ENCODE measurements around the gene AMPD3.

The AMPD3 gene

DNA sequence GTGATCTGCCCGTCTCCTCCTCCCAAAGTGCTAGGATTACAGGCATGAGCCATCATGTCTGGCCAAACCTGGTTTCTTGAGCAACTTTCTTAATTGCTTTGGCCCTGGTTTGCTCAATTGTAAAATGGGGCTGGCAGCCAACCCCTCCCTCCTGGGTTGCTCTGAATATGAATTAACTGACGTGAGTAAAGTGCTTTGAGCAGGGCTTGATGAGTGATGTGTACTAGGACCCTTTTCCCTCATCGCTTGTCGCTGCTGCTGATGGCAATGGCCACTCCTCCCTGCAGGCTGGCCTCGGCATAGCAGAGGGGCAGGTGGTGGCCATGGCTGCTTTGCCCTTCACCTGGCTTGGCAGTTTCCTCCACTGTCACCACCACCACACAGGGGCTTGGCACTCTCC, 44.4 kb downstream of the AMPD3 start:
- Histone ChIP-seq H3K4me3 (no peak overlapping the region), H3K27ac (no peak overlapping the region)
- TF ChIP-seq, protein P1, sequence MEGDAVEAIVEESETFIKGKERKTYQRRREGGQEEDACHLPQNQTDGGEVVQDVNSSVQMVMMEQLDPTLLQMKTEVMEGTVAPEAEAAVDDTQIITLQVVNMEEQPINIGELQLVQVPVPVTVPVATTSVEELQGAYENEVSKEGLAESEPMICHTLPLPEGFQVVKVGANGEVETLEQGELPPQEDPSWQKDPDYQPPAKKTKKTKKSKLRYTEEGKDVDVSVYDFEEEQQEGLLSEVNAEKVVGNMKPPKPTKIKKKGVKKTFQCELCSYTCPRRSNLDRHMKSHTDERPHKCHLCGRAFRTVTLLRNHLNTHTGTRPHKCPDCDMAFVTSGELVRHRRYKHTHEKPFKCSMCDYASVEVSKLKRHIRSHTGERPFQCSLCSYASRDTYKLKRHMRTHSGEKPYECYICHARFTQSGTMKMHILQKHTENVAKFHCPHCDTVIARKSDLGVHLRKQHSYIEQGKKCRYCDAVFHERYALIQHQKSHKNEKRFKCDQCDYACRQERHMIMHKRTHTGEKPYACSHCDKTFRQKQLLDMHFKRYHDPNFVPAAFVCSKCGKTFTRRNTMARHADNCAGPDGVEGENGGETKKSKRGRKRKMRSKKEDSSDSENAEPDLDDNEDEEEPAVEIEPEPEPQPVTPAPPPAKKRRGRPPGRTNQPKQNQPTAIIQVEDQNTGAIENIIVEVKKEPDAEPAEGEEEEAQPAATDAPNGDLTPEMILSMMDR (IDR thresholded peaks at IDR 0.05): no peak
- DNase-seq (ENCODE audit: low spot score): no peak

DNA sequence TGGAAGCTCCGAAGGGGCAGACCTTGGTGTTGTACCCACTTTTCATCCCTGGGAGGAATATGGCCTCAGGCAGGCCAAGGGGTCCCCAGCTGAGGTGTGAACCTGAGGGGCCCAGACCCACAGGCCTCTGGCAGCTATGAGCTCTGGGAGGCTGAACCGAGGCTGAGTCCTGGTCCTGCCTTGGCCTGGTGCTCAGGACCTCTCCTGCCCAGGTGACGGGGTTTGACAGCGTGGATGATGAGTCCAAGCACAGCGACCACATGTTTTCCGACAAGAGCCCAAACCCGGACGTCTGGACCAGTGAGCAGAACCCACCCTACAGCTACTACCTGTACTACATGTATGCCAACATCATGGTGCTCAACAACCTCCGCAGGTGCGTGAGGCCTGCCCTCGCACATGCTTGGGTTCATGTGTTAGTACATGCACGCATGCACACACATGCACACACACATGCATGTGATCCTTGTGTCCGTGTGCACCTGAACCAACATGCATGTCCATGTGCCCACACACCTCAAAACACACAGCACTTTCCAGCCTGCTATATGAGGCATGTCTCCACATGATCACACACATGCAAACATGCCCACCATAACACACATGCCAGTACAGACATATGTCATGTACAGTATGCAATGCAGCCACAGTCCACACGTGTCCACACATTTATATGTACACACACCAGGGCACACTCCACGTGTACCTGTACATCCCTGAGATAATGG, 45.0 kb downstream of the AMPD3 start:
- TF ChIP-seq, protein P1 (IDR thresholded peaks at IDR 0.05): no peak
- DNase-seq (ENCODE audit: low spot score): no peak
- H3K27ac ChIP-seq: no peak overlapping the region

DNA sequence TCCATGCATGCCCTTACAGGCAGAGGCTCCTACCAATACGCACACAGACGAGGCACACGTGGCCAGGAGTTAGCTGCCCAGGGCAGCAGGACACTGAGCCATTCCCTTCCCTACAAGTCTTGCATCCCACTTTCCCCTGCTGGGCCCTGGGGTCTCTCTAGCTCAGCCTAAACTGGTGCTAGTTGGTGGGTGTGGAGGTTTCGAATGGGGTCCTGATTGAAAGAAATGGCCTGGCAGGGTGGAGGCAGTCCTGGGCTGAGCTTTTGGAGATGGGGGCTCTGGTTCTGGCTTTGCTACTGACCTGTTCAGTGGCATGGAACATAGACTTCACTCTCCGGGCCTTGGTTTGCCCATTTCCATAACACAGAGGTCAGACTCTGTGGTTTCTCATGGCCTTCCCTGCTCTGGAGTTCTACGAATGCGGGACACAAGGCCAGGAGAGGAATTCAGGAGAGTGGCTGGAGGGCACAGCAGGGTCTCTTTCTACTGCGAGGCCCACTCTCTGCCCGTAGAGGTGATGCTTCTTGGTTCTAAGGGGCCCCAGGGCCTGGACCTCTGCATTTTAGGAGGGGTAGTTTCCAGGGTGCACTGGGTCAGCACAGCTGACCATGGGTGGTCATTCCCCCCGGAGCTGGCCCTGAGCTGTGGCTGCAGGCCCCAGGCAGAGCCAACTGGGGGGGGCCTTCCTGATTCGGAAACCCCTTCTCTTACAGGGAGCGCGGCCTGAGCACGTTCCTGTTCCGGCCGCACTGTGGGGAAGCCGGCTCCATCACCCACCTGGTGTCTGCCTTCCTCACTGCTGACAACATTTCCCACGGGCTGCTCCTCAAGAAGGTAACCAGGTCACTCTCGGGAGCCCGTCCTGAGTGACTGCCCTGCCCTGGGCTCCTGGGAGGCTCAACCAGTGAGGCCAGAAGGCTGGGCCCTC, 46.0 kb downstream of the AMPD3 start:
- no peak overlapping the region for H3K27ac ChIP-seq
- DNase-seq (ENCODE audit: low spot score): no peak

More for the DNA sequence above, 45.0 kb downstream of the AMPD3 start:
- H3K4me3 ChIP-seq: no peak overlapping the region

DNA sequence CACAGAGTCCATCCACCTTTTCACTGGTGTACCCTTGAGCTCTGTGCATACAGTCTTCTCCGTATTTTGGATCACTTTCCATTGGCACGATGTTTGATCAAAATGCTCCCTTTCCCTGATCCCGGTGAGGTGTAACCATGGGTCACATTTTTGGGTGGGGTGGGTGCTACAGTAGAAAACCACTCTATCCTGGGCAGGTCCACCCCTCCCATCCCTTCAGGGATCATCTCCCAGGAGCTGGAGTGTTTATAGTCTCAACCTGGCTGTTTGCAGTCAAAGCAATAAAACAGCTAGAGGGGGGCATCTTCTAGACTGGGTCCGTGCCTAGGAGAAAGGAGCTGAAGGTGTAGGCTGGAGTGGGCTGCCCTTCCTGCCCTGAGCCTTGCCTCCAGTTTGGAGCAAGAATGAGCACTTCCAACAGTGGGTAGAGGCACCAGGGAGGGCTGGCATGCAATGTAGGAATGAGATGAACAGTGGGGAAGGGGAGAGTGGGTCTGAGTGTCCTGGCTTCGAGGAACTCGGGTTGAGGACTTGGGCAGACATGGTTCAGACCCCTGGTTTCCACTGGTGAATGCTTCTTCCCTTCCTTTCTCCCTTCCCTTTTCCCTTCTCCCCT, 47.1 kb downstream of the AMPD3 start:
- no peak for DNase-seq (ENCODE audit: low spot score)
- TF ChIP-seq, protein P1 (IDR thresholded peaks at IDR 0.05): no peak
- peak overlapping the region in 1 of 2 donors; percentile 20 for H3K27ac ChIP-seq
- H3K4me3 ChIP-seq: no peak overlapping the region

More for the DNA sequence above, 46.0 kb downstream of the AMPD3 start:
- no peak overlapping the region for H3K4me3 ChIP-seq
- TF ChIP-seq, protein P1 (IDR thresholded peaks at IDR 0.05): no peak

DNA sequence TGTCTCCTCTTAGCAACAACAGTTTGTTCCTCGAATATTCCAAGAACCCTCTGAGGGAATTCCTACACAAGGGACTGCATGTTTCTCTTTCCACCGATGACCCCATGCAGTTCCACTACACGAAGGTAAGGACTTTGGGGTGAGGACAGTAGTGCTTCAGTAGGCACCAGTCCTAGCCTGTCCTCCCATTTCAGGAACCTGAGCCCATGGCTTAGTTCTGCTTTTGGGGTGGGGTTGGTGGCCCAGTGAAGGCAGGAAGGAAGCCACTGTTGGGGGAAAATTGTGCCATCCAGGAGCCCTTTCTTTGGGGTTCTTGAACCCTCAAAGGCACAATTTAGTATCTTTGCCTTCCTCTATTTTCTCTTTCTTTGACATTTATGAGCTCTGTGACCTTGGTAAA, 47.7 kb downstream of the AMPD3 start:
- TF ChIP-seq, protein P1 (IDR thresholded peaks at IDR 0.05): no peak
- no peak overlapping the region for H3K4me3 ChIP-seq
- no peak for DNase-seq (ENCODE audit: low spot score)
- H3K27ac ChIP-seq: peak overlapping the region in 1 of 2 donors; percentile 20

DNA sequence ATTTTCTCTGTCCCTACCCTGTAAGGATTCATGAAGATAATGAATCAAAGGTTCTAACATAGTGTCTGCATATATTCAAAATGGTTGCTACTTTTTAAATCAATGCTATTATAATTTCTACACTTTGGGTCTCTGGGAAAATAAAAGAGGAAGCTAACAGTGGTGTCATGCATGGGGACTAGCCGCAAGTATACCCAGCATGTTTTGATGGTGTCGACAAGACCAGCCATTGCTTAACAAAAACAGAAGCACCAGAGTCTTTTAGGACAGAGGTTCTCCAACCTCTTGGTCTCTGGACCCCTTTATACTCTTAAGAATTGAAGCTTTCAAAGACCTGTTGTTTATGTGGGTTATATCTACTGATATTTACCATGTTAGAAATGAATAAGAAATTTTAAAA, 48.2 kb downstream of the AMPD3 start:
- TF ChIP-seq, protein P1 (IDR thresholded peaks at IDR 0.05): no peak
- Histone ChIP-seq H3K27ac (no peak overlapping the region), H3K4me3 (no peak overlapping the region)
- no peak for DNase-seq (ENCODE audit: low spot score)
